ENCODE measurements around the gene FAM81B. TPM values are rescaled to one million over a fixed set of nuclear protein-coding genes. Genes with fewer than 3 reads are reported as not detected.

FAM81B gene
- total RNA-seq, 1 donor from 2014 or later = not detected

DNA sequence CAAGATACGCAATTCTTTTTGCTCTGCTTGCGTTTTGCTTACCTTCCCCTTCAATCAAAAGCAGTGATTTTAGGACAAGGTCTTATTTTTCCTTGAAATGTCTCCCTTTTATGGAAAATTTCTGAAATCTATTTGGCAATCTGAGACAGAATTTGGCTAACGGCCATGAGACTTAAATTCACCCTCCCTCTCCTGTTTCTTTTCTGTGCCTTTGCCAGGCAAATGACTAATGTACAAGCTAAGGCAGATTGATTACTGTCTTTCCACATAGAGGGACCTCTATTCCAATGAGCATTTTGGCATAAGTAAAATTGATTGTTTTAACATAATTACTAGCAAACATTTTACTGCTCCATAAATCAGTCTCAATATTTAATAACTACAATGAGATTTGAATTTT lies 31.7 kb downstream of the FAM81B start:
- Mint-ChIP-seq H3K4me1 (ENCODE audit: low read depth) (no peaks in the 10 kb centered on the region), H3K27me3 (no peaks in the 10 kb centered on the region), H3K4me3 (ENCODE audit: low read depth) (no peak overlapping the region), H3K36me3 (ENCODE audit: insufficient read depth) (no peaks in the 10 kb centered on the region), H3K9me3 (ENCODE audit: low read depth) (no peaks in the 10 kb centered on the region), H3K27ac (no peak overlapping the region)
- no peak for TF ChIP-seq CTCF (IDR thresholded peaks at IDR 0.05; ENCODE audit: unreplicated experiment)
- DNase-seq (ENCODE audit: low spot score, unreplicated experiment) = no peak

- H3K27me3 Mint-ChIP-seq = no peaks in the 10 kb centered on the region
- H3K9me3 Mint-ChIP-seq (ENCODE audit: low read depth) = no peaks in the 10 kb centered on the region
- H3K36me3 Mint-ChIP-seq (ENCODE audit: insufficient read depth) = no peaks in the 10 kb centered on the region
- no peak for DNase-seq (ENCODE audit: low spot score, unreplicated experiment)
- H3K27ac Mint-ChIP-seq = no peak overlapping the region
- TF ChIP-seq CTCF (IDR thresholded peaks at IDR 0.05; ENCODE audit: unreplicated experiment) = no peak
- H3K4me1 Mint-ChIP-seq (ENCODE audit: low read depth) = no peaks in the 10 kb centered on the region
- H3K4me3 Mint-ChIP-seq (ENCODE audit: low read depth) = no peak overlapping the region
Observed at GRCh38 chr5:95424016-95424415, 32.9 kb downstream of the FAM81B start.

DNA sequence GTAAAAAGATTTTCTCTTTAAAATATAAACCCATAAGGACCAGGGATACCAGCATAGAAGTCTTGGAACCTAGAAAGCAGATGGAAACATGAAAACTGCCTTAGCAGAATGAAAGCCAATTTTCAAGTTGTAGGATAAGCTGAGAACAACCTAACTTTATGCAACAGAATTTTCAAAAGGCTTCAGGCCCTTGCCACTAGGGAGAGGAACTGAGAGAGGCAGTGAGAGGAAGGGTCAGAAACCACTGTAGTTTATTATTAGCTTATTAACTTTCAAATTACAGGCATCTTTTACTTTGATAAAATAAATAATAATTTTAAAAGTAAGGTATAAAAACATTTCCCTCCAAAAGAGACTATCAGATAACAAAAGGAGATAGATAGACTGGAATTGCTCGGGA lies 33.4 kb downstream of the FAM81B start:
- Mint-ChIP-seq H3K27me3 (no peaks in the 10 kb centered on the region), H3K27ac (no peak overlapping the region), H3K9me3 (ENCODE audit: low read depth) (no peaks in the 10 kb centered on the region), H3K4me1 (ENCODE audit: low read depth) (no peaks in the 10 kb centered on the region), H3K4me3 (ENCODE audit: low read depth) (no peak overlapping the region), H3K36me3 (ENCODE audit: insufficient read depth) (no peaks in the 10 kb centered on the region)
- TF ChIP-seq CTCF (IDR thresholded peaks at IDR 0.05; ENCODE audit: unreplicated experiment) = no peak
- no peak for DNase-seq (ENCODE audit: low spot score, unreplicated experiment)

- no peak for DNase-seq (ENCODE audit: low spot score, unreplicated experiment)
- Mint-ChIP-seq H3K36me3 (ENCODE audit: insufficient read depth) (no peaks in the 10 kb centered on the region), H3K9me3 (ENCODE audit: low read depth) (no peaks in the 10 kb centered on the region), H3K27me3 (no peaks in the 10 kb centered on the region), H3K27ac (no peak overlapping the region), H3K4me1 (ENCODE audit: low read depth) (no peaks in the 10 kb centered on the region), H3K4me3 (ENCODE audit: low read depth) (no peak overlapping the region)
- no peak for TF ChIP-seq CTCF (IDR thresholded peaks at IDR 0.05; ENCODE audit: unreplicated experiment)
Observed at GRCh38 chr5:95426227-95426626, 35.1 kb downstream of the FAM81B start.

DNA sequence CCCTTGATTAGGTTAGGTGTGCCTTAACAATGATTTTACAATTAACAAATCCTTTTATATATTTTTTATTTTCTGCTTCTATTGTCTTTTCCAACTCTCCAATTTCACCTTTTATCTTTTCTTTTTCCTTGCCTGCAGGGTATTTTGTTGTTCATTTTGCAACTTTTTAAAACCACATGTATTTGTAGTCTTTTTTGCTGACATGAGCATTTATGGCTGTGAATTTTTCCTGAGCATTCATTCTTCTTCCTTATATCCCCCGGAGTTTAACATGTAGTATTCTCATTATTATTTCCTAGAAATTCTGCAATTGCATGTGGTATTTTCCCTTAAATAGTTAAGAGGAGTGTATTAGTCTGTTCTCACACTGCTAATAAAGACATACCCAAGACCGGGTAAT lies 41.6 kb downstream of the FAM81B start:
- H3K9me3 Mint-ChIP-seq (ENCODE audit: low read depth) = peaks cover 4% of the 10 kb centered on the region
- H3K27me3 Mint-ChIP-seq = no peaks in the 10 kb centered on the region
- no peak for DNase-seq (ENCODE audit: low spot score, unreplicated experiment)
- H3K4me1 Mint-ChIP-seq (ENCODE audit: low read depth) = no peaks in the 10 kb centered on the region
- H3K36me3 Mint-ChIP-seq (ENCODE audit: insufficient read depth) = no peaks in the 10 kb centered on the region
- H3K4me3 Mint-ChIP-seq (ENCODE audit: low read depth) = no peak overlapping the region
- no peak overlapping the region for H3K27ac Mint-ChIP-seq
- no peak for TF ChIP-seq CTCF (IDR thresholded peaks at IDR 0.05; ENCODE audit: unreplicated experiment)
